ENCODE data around the gene FHOD3.

DNA sequence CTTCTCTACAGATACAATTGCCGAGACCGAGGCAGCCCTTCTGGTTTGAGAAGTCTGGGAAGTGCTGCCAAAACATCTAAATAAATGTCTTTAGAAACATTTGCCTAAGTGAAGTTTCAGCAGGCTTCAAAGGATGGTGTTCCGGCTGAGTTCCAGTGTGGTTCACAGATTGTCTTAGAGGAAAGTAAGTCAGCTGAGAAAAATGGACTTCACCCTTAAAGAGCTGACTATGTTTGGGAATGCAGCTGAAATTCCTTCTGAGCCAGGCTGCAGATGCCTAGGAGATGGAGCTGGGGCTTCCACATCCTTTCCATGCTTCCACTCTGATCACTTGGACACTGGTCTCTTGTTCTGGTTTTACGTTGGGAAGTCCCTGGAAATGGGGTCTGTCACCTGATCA, 83.6 kb downstream of the FHOD3 start:
- TF ChIP-seq POLR2AphosphoS5 (IDR thresholded peaks at IDR 0.05; ENCODE audit: low read depth, low read length): no peak
- no peak for TF ChIP-seq POLR2A (IDR thresholded peaks at IDR 0.05; ENCODE audit: low read depth, low read length)

Measured in GM12892 (cell line).